Stimulated activated CD8-positive, alpha-beta memory T cell treated with anti-CD3 and anti-CD28 coated beads, Interleukin-7, amount 100 ng/mL, for 24 hours (primary cell): ENCODE data around the gene ARHGEF18.
"Not testable (repeated sequence)": the region's sequence is repeated elsewhere in the genome, so short reads cannot be mapped to it uniquely, and the experiment has no call there.

Experiments used
- DNase-seq: peaks from one replicate; pipeline ENCODE4 v3.0.0-alpha.2; 2020; ENCODE audit warnings: low read depth

ARHGEF18 gene

DNA sequence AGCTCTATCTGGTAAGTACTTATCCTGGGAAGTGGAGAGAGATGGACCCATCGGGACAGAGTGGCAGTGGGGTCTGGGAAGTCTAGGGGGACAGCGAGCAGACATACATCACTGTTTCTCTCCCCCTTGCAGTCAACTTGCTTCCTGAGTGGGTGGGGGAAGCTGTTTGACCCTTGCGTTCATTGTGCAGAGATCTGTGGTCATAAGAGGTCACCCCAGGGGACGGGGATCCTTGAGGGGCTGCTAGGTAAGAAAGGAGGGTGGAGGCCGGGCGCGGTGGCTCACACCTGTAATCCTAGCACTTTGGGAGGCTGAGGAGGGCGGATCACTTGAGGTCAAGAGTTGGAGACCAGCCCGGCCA is 474 bp downstream of the ARHGEF18 start:
- no peak for DNase-seq

DNA sequence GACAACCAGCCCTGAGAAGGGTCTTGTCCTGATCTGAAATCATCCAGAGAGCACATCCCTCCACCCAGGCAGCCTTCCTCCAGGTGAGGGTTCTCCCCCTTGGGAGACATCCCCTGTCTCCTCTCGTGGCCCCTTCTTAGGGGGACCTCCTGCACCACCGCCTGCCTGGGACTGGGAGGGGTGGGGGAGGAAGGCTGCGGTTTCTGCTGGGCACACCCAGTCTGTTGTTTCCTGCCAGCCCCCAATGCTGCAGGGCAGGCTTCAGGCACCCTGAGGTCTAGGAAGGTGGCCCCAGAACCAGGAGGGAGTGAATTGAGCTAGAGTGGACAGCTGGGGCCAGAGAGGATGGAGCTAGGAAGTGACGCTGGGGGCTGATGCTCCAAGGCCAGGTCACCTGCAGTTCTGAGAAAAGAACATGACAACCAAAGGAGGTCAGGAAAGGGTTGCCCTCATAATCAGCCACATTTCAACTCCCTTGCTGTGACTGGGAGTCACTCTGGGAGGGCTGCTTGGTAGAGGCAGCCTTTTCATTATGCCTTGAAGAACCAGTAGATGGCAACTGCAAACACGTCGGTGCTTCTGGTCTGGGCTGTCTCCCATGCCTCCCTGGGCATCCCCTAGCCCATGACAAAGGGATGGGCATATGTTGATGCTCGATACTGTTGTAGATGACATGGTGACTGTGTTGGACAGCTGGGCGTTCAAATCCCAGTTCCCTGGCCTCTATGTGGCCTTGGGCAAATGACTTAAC is 1.4 kb downstream of the ARHGEF18 start:
- DNase-seq: no peak

DNA sequence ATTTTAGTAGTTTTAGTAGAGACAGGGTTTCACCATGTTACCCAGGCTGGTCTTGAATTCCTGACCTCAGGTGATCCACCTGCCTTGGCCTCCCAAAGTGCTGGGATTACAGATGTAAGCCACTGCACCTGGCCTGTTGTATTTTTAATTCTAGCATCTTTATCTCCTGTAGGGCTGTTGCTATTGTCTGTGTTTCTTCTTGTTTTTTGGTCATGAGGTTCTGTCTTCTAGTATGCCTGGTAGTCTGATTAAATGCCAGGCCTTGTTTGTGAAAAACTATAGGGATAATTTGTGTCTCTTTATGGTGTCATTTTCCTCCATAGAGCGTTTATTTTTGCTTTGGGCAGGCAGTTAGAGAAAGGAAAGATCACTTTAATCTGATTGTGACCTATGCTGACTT is 3.1 kb downstream of the ARHGEF18 start:
- no peak for DNase-seq

DNA sequence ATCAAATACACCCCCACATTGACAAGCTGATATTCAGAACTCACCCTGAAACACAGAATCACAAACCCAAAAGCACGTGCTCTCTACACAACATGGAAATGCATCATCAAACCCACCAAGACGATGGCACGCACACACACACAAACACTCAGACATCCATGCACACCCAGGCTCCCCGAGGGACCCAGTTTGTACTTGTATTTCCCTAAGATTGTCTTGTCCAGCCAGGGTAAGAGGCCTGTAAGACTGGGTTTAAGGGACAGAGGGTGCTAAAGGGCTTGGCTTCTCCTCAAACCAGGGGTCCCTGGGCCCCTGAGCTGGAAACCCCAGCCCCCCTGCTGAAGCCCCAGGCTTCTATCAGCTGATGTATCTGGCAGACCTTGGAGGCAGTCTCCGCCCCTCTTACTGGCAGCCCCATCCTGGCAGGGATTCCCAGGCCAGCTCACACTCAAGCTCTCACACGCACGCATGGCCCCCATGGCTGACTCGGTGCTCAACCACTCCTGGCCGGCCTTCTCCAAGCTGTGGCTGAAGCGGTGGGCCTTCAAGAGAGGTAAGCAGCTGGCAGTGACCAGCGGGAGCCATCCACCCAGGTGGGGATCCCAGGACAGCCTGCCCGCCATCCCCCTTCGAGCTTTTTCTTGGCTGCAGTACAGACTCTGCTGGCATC is 6.5 kb downstream of the ARHGEF18 start:
- DNase-seq: no peak

DNA sequence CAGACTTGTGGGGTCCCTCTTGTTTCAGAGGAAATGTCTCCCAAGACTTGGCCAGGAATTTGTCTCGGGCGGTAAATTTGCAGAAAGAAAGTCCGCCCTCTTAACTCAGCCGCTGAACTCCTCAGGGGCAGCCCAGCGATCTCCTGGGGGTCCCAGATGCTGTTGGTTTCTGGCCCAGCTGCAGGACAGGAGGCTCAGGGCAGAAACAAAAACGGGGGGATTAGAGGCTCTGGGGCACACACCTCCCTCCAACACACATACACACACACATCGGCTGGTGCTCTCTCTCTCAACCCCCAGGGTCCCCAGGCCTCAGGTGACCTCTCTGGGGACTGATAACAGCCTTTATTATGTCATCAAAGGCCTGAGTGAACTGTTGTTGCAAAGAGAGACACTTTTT is 7.1 kb downstream of the ARHGEF18 start:
- DNase-seq: no peak

DNA sequence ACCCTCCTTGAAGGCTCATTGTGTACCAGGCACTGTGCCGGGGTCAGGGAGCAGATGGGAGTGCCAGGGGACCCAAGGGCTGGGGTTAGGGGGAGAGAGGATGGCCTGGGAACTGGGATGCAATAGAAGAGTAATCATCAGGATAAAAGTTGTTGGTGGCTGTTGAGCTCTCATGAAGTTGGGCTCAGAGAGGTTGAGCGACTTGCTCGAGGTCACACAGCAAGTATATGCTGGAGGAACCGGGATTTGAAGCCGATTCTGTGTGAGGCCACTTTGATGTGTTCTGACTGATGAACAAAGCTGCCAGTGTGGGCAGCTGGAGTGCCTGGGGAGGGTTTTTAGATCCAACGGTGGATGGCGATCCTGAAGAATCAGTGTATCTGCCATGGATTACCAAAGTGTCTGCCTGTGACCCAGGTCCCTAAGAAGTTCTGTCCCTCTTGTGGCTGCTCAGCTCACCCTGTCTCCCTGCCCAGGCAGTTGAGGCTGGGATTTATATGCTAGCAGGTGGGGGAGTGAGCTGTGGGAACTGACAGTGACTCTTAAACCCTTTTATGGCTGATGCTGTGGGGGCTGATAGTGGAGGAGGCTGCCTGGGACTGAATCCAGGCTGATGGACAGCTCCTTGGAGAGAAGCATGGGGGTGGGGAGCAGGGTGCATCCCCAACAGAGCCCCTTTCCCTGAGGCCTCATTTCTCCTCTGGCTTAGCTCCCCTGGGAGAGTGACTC is 8.3 kb downstream of the ARHGEF18 start:
- DNase-seq: no peak

DNA sequence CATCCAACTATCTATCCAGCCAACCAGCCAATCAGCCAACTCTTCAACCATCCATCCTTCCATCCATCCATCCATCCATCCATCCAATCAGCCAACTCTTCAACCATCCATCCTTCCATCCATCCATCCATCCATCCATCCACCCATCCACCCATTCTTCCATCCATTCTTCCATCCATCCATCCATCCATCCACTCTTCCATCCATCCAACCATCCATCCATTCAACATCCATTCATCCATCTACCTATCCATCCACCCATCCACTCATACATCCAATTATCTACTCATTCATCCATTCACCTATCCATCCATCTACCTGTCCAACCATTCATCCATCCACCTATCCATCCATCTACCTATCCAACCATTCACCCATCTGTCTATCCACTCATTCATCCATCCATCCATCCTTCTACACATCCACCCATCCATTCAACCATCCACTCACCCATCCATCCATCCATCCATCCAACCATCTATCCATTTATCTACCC is 9.4 kb downstream of the ARHGEF18 start:
- no peak for DNase-seq

DNA sequence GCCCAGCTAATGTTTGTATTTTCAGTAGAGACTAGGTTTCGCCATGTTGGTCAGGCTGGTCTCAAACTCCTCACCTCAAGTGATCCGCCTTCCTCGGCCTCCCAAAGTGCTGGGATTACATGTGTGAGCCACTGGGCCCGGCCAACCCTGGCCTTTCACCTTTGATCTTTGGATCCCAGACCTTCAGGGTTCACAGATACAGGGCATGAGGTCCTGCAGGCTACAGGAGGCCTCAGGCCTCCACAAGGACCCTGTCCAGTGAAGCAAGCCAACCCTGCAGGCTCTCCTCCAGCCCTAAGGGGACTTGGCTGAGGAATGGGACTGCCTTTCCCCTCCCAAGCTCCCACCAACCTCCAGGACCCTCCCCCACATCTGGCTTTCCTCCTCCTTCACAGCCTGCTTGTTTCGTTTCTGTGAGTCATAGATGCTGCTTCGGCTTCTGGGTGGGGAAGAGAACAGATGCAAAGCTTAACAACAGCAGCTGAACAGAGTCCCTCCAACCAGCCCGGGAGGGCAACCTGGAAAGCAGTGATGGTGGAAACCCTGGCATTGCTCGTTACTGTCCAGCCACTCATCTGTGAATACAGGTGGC is 11.8 kb downstream of the ARHGEF18 start:
- DNase-seq: no peak

DNA sequence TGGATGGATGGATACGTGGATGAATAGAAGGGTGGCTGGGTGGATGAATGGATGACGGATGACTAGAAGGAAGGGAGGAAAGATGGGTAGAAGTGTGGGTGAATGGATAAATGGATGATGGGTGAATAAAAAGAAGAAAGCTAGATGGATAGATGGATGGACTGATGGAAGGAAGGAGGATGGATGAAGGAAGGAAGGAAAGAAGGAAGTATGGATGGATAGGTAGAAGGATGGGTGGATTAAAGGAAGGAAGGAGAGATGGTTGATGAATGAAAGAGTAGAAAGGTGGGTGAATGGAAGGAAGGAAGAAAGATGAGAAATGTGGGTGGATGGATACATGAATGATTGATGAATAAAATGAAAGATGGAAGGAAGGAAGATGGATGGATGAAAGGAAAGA is 14.5 kb downstream of the ARHGEF18 start:
- no peak for DNase-seq

DNA sequence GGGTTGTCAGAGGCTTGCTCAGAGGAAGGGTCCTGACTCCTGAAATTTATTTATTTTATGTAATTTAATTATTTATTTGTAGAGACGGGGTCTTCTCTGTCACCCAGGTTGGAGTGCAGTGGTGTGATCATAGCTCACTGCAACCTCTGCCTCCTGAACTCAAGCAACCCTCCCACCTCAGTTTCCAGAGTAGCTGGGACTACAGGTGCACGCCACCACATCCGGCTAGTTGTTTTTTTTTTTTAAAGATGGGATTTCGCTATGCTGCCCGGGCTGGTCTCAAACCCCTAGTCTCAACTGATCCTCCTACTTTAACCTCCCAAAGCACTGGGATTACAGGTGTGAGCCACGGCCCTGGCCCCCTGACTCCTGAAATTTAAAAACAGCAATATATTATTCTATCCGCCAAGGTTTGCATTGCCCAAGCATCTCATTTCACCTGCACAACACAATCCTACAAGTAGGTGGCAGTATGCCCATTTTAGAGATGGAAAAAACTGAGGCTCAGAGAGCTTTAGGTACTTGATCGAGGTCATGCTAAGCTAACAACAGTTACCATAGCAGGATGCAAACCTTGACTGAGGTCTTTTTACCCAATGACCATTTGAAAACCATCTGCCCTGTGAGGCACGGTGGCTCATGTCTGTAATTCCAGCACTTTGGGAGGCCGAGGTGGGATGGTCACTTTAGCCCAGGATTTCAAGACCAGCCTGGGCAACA is 18.1 kb downstream of the ARHGEF18 start:
- DNase-seq: no peak

DNA sequence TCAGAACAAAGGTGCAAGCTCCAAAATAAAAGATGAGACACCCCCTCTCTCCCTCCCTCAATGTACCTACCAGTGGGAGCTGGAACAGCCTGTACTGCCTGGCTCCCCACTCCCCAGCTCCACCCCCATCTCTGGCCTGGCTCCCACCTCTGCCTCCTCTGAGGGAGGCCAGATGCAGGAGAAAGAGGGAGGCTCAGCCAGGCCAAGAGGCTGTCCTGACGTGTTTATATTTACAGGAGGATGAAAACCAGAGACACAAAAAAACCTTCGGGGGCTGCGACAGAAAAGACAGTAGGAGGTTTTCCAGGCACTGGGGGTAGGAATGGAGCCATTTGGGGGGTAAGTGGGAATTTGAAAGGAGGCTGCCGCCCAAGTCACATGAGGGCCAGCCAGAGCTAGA is 19.7 kb downstream of the ARHGEF18 start:
- no peak for DNase-seq

DNA sequence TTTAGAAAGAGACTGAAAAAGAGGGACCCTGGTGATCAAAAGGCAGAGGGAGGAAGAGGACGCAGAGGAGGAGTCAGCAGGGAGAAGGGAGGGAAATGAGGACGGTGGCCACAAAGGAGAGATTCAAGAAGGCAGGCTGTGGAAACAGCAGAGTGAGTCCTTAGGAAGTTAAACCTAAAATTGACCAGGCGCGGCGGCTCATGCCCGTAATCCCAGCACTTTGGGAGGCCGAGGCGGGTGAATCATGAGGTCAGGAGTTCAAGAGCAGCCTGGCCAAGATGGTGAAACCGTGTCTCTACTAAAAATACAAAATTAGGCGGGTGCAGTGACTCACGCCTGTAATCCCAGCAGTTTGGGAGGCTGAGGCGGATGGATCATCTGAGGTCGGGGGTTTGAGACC is 20.1 kb downstream of the ARHGEF18 start:
- DNase-seq: not testable (repeated sequence)

DNA sequence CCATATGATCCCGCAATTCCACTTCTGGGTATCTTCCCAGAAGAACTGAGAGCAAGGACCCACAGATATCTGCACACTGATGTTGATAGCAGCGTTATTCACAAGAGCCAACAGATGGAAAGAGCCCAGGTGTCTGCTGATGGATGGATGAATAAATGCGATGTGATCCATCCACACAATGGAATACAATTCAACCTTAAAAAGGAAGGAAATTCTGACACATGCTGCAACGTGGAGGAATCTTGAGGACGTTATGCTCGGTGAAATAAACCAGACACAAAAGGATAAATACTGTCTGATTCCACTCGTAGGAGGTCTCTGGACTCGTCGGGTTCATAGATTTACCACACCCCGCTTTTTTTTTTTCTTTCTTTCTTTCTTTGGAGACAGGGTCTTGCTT is 21.8 kb downstream of the ARHGEF18 start:
- DNase-seq: no peak

DNA sequence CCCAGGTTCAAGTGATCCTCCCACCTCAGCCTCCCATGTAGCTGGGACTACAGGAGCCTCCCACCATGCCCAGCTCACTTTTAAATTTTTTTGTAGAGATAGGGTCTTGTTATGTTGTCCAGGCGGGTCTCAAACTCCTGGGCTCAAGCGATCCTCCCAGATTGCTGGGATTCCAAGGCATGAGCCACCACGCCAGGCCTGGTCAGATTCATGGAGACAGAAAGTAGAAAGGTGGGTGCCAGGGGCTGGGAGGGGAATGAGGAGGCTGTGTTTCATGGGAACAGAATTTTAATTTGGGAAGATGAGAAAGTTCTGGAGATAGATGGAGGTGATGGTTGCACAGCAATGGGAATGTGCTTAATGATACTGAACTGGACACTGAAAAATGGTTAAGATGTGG is 22.3 kb downstream of the ARHGEF18 start:
- no peak for DNase-seq

DNA sequence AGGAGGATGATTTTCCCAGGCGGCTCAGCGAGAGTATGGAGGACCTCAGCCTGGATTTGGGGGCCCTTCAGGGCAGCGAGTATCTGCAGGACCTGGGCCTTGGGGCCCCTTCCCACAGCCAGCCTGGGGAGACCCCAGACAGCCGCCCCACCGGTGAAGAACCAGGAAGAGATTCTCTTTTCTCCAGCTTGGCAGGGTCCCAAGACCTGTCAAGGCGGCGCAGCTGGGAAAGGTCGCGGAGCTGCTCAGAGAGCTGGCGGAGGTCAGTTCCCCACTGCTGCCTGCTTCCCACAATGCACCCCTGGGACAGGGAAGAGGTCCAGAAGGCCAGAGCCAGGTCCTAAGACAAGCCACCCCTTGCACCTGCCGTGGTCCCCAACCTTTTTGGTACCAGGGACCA is 24.1 kb downstream of the ARHGEF18 start:
- DNase-seq: no peak

DNA sequence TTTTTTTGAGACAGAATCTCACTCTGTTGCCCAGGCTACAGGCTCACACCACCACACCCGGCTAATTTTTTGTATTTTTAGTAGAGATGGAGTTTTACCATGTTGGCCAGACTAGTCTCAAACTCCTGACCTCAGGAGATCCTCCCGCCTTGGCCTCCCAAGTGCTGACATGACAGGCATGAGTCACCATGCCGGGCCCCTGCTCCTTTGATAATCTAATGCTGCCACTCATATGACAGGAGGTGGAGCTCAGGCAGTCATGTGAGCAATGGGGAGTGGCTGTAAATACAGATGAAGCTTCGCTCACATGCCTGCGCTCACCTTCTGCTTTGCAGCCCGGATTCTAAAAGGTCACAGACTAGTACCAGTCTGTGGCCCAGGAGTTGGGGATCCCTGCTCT is 25.1 kb downstream of the ARHGEF18 start:
- DNase-seq: no peak

DNA sequence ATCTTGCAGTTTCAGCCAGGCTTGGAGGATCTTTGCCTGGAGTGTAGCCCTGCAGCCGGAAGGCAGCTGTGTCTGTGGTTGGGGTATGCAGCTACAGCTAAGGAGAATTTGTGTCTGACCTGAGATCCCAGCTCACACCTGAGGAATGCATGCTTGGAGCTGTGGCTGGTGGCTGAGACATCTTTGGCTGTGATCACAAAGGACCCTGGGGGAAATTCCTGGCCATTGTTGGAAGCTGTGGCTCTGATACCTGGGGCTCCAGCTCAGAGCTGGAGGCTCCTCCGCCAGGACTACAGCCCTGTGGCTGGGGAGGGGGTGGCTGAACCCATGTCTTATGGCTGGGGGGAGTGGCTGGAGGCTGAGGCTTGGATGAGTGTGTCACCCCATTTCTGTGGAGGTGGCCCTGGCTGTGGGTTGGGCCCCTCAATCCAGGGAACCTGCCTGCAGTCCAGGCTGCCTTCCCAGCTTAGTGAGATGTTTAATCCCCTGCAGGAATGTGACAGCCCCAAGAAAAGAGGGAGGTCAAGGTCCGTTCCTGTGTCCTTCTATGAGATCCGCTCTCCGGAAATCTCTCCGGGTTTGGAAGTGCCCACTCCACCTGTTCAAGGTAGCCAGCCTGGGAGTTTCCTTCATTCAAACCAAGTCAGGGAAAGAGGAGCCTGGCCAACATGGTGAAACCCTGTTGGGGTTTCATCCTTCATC is 27.6 kb downstream of the ARHGEF18 start:
- DNase-seq: no peak

DNA sequence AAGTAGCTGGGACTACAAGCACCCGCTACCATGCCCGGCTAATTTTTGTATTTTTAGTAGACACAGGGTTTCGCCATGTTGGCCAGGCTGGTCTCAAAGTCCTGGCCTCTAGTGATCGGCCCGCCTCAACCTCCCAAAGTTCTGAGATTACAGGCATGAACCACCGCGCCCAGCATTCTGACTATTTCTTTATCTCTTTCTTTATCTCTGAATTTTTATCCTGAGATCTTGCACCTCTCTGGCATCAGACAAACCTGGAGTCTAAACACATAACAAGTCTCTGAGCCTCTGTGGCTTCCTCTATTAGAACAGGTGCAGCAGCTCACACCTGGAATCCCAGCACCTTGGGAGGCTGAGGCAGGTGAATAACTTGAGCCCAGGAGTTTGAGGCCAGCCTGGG is 28.5 kb downstream of the ARHGEF18 start:
- DNase-seq: no peak

DNA sequence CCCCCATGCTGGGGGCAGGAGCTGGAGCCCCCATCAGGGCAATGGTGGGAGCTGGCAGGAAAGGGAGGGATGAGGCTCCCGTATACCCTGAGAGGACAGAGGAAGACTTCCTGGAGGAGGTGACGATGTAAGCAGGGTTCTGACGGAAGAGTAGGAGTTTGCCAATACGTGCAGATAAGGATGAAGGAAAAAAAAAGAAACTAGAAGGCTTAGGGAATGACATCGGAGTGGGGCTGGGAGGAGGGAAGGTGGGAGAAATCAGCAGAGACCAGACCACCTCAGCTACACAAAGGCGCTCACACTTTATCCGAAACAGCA is 32.3 kb downstream of the ARHGEF18 start:
- no peak for DNase-seq

DNA sequence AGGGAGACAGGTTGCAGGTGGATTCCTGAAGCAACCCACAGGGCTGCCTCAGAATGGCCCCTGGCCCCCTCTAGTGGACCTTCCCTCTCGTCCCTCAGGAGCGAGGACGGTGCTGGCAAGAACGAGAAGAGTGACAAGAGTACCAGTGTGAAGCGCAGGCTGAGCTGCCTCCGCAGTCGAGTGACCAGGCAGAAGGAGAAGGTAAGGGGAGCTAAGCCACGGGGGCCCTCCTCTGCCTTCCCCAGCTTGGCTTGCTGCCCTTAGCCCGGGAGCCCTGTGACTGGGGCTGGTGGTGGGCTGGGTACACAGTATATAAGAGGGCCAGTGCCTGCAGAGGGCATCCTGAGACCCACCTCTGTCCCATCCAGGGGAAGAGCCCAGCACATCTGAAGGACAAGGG is 34.0 kb downstream of the ARHGEF18 start:
- DNase-seq: no peak

DNA sequence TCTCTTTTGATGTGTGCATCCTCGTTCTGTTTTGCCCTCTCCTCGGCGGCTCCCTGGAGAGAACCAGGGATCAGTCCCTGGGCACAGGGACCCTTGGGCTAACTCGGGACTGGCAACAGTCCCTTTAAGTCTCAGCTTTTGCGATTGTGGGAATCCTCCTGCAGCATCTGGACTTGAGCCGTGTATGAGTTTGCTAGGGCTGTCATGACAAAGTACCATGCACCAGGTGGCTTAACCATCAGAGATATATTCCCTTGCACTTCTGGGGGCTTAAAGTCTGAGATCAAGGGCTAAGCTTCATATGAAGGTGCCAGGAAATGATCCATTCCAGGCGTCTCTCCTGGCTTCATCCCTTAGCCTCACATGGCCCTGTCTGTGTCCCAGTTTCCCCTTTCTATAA is 34.5 kb downstream of the ARHGEF18 start:
- no peak for DNase-seq

DNA sequence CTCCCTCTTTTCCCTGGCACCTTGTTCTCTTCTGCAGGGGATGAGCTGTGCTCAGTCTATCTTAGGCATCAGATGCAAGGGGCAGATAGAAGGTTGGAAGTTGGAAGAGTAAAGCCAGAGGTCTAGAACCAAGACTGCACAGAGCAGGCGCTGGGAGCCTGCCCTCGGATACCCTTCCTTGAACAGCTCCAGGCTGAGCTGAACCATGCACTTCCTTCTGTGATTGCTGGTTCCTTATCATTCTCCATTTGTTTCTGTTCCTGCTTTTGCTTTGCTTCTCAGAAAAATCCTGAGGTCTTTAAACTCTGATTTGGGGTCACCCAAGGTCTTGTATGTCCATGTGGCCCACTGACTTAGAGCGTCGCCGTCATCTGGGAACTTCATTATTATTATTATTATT is 36.3 kb downstream of the ARHGEF18 start:
- no peak for DNase-seq
